Measurements from ENCODE around the gene THBS3. TPM values are rescaled to one million over a fixed set of nuclear protein-coding genes. Genes with fewer than 3 reads are reported as not detected.

THBS3 gene
- polyA plus RNA-seq, 1 donor (not counting 4 experiments of a cell fraction or from before 2014, with no cell fraction given), result 16.2 TPM

- H3K4me3 ChIP-seq (ENCODE audit: control insufficient read depth in 2 of 3, extremely low read depth in 1 of 3, insufficient read depth in 2 of 3, low read depth in 1 of 3, low read length in 3 of 3), result no peak overlapping the region
- no peak overlapping the region for H3K4me2 ChIP-seq (ENCODE audit: control insufficient read depth, extremely low read depth, insufficient read depth, low read depth, low read length)
- H3K36me3 ChIP-seq (ENCODE audit: control insufficient read depth in 2 of 2, extremely low read depth in 1 of 2, insufficient read depth in 2 of 2, low read length in 2 of 2), result peaks cover 4 to 10% of the 10 kb centered on the region in 2 experiments
- dilution Hi-C loops (cut with MboI; ENCODE audit: extremely low pct_ligation_motif_present, low sequenced_read_pairs), result no loop called here
- H3K27me3 ChIP-seq (ENCODE audit: control insufficient read depth, extremely low read depth, insufficient read depth, low read length), result no peaks in the 10 kb centered on the region
- FAIRE-seq (no peak), DNase-seq (ENCODE audit: low read depth, low spot score) (no peak)
- no peak overlapping the region for H3K27ac ChIP-seq (ENCODE audit: control insufficient read depth, insufficient read depth, low read length)
- TF ChIP-seq CTCF (optimal IDR thresholded peaks at IDR 0.05 in 1 of 3, IDR thresholded peaks at IDR 0.05 in 1 of 3, conservative IDR thresholded peaks at IDR 0.05 in 1 of 3; ENCODE audit: extremely low read depth in 1 of 3, insufficient read depth in 2 of 3, low read length in 3 of 3) (peak in 1 of 3 experiments; percentile 40), EZH2 (IDR thresholded peaks at IDR 0.05; ENCODE audit: low read length) (no peak)
- no peaks in the 10 kb centered on the region for H4K20me1 ChIP-seq (ENCODE audit: control insufficient read depth, extremely low read depth, insufficient read depth, low read length)
- H3K9me1 ChIP-seq (ENCODE audit: control insufficient read depth, extremely low read depth, insufficient read depth, low read length), result no peaks in the 10 kb centered on the region
- H2AFZ ChIP-seq (ENCODE audit: control insufficient read depth, low read length), result no peak overlapping the region
- H3K9me3 ChIP-seq (ENCODE audit: control insufficient read depth, low read depth, low read length), result no peaks in the 10 kb centered on the region
- H3K79me2 ChIP-seq (ENCODE audit: control insufficient read depth, insufficient read depth, low read length), result peaks cover 16% of the 10 kb centered on the region
- H3K4me1 ChIP-seq (ENCODE audit: control insufficient read depth, extremely low read depth, insufficient read depth, low read length), result peaks cover 23% of the 10 kb centered on the region
- H3K9ac ChIP-seq (ENCODE audit: control insufficient read depth, extremely low read depth, insufficient read depth, low read length), result no peak overlapping the region
Observed at GRCh38 chr1:155175927-155176371, 31.7 kb downstream of the THBS3 start.

- H3K27ac ChIP-seq (ENCODE audit: control insufficient read depth, insufficient read depth, low read length), result no peak overlapping the region
- no peak for FAIRE-seq
Observed at GRCh38 chr1:155175281-155175926, 32.3 kb downstream of the THBS3 start.

More at GRCh38 chr1:155175281-155175926, 32.3 kb downstream of the THBS3 start:
- Histone ChIP-seq H3K4me2 (ENCODE audit: control insufficient read depth, extremely low read depth, insufficient read depth, low read depth, low read length) (no peak overlapping the region), H3K36me3 (ENCODE audit: control insufficient read depth in 2 of 2, extremely low read depth in 1 of 2, insufficient read depth in 2 of 2, low read length in 2 of 2) (peaks cover 9 to 11% of the 10 kb centered on the region in 2 experiments), H3K9me1 (ENCODE audit: control insufficient read depth, extremely low read depth, insufficient read depth, low read length) (no peaks in the 10 kb centered on the region), H3K9ac (ENCODE audit: control insufficient read depth, extremely low read depth, insufficient read depth, low read length) (no peak overlapping the region), H4K20me1 (ENCODE audit: control insufficient read depth, extremely low read depth, insufficient read depth, low read length) (no peaks in the 10 kb centered on the region), H3K4me3 (ENCODE audit: control insufficient read depth in 2 of 3, extremely low read depth in 1 of 3, insufficient read depth in 2 of 3, low read depth in 1 of 3, low read length in 3 of 3) (no peak overlapping the region), H3K4me1 (ENCODE audit: control insufficient read depth, extremely low read depth, insufficient read depth, low read length) (peaks cover 23% of the 10 kb centered on the region), H3K79me2 (ENCODE audit: control insufficient read depth, insufficient read depth, low read length) (peaks cover 16% of the 10 kb centered on the region), H3K27me3 (ENCODE audit: control insufficient read depth, extremely low read depth, insufficient read depth, low read length) (no peaks in the 10 kb centered on the region), H2AFZ (ENCODE audit: control insufficient read depth, low read length) (no peak overlapping the region), H3K9me3 (ENCODE audit: control insufficient read depth, low read depth, low read length) (no peaks in the 10 kb centered on the region)
- dilution Hi-C loops (cut with MboI; ENCODE audit: extremely low pct_ligation_motif_present, low sequenced_read_pairs), result no loop called here
- no peak for TF ChIP-seq EZH2 (IDR thresholded peaks at IDR 0.05; ENCODE audit: low read length)
- TF ChIP-seq CTCF (optimal IDR thresholded peaks at IDR 0.05 in 1 of 3, IDR thresholded peaks at IDR 0.05 in 1 of 3, conservative IDR thresholded peaks at IDR 0.05 in 1 of 3; ENCODE audit: extremely low read depth in 1 of 3, insufficient read depth in 2 of 3, low read length in 3 of 3), result no peak
- DNase-seq (ENCODE audit: low read depth, low spot score), result no peak
